GM23248 (cell line): ENCODE data around the gene HHIP.

Source experiments
- EZH2 ChIP-seq: fragments of 200-600 bp; sonication (generic); IDR thresholded peaks from 2 replicates; pipeline ENCODE4 v1.6.1; 2018; ENCODE audit warnings: antibody characterized with exemption, mild to moderate bottlenecking; ENCODE audit not compliant: insufficient read depth, poor library complexity, severe bottlenecking
- EZH2phosphoT487 ChIP-seq: fragments of 200-600 bp; sonication (generic); IDR thresholded peaks from 2 replicates; pipeline ENCODE4 v1.6.1; 2018; ENCODE audit warnings: antibody characterized with exemption, moderate library complexity, mild to moderate bottlenecking, low read depth; ENCODE audit not compliant: insufficient read depth

GRCh38 chr4:144716778-144717177, 70.8 kb downstream of the HHIP start:
- TF ChIP-seq EZH2phosphoT487: no peak
- TF ChIP-seq EZH2: no peak
